DND-41 (cell line): ENCODE measurements around the gene VCAN.

Experiments
- ATAC-seq: fragments of 200-7000 bp; cut with Tn5 transposase; 3 replicates; pipeline ENCODE4 v1.9.1; 2021; ENCODE audit warnings: low read depth; ENCODE audit not compliant: insufficient read depth
- DNase-seq: peaks from one replicate; pipeline ENCODE4 v3.0.0-alpha.2; 2020
- H2AFZ ChIP-seq: 2 replicates; pipeline ENCODE4 v1.6.0; 2012; ENCODE audit warnings: low read depth, low read length
- H3K27ac ChIP-seq: 2 replicates; pipeline ENCODE4 v1.5.1; 2012; ENCODE audit warnings: low read length, inconsistent platforms
- H3K27me3 ChIP-seq: fragments of 200-600 bp; sonication (generic); 2 replicates; pipeline ENCODE4 v1.6.0; 2012; ENCODE audit warnings: low read length, mild to moderate bottlenecking, inconsistent platforms; ENCODE audit not compliant: insufficient read depth, poor library complexity
- H3K36me3 ChIP-seq: 2 replicates; pipeline ENCODE4 v1.5.1; 2012; ENCODE audit warnings: low read length, inconsistent platforms; ENCODE audit not compliant: insufficient read depth
- H3K4me1 ChIP-seq: 2 replicates; pipeline ENCODE4 v1.5.1; 2012; ENCODE audit warnings: mild to moderate bottlenecking, low read length; ENCODE audit not compliant: insufficient read depth
- H3K4me2 ChIP-seq: 2 replicates; pipeline ENCODE4 v1.6.0; 2012; ENCODE audit warnings: mild to moderate bottlenecking, moderate library complexity, low read length, inconsistent platforms; ENCODE audit not compliant: insufficient read depth
- H3K4me3 ChIP-seq, 2 experiments: fragments of 200-600 bp in 1 of 2; shearing (Covaris generic) in 1 of 2; 2 replicates each; pipeline ENCODE4 v1.5.1; 2012 to 2016; ENCODE audit warnings: inconsistent platforms in 2 of 2, low read length in 2 of 2, mild to moderate bottlenecking in 2 of 2, low read depth in 1 of 2, moderate library complexity in 1 of 2
- H3K79me2 ChIP-seq: 2 replicates; pipeline ENCODE4 v1.6.0; 2012; ENCODE audit warnings: low read length, inconsistent platforms; ENCODE audit not compliant: insufficient read depth
- H3K9ac ChIP-seq: 2 replicates; pipeline ENCODE4 v1.6.0; 2012; ENCODE audit warnings: low read depth, mild to moderate bottlenecking, inconsistent platforms, low read length, moderate library complexity
- H3K9me3 ChIP-seq: 2 replicates; pipeline ENCODE4 v1.5.1; 2012; ENCODE audit warnings: low read length, moderate library complexity, mild to moderate bottlenecking, inconsistent platforms; ENCODE audit not compliant: insufficient read depth, severe bottlenecking
- H4K20me1 ChIP-seq: 2 replicates; pipeline ENCODE4 v1.6.0; 2012; ENCODE audit warnings: low read length; ENCODE audit not compliant: insufficient read depth
- CTCF ChIP-seq: IDR thresholded peaks from 2 replicates; pipeline ENCODE4 v1.5.1; 2012; ENCODE audit warnings: borderline replicate concordance, low read length, moderate library complexity, mild to moderate bottlenecking; ENCODE audit not compliant: poor library complexity, severe bottlenecking; ENCODE audit errors: extremely low read depth
- EZH2 ChIP-seq: IDR thresholded peaks from 3 replicates; pipeline ENCODE4 v1.6.1; 2012; ENCODE audit warnings: borderline replicate concordance, low read depth, mild to moderate bottlenecking, moderate library complexity, low read length, inconsistent platforms; ENCODE audit not compliant: severe bottlenecking

Gene VCAN

GRCh38 chr5:83475935-83476814 is 4.6 kb downstream of the VCAN start:
- no peaks in the 10 kb centered on the region for H3K27me3 ChIP-seq
- H3K27ac ChIP-seq: no peak overlapping the region
- TF ChIP-seq CTCF (no peak), EZH2 (no peak)
- H3K79me2 ChIP-seq: no peaks in the 10 kb centered on the region
- ATAC-seq (no peak), DNase-seq (no peak)
- no peaks in the 10 kb centered on the region for H3K36me3 ChIP-seq
- no peak overlapping the region for H2AFZ ChIP-seq
- no peak overlapping the region for H3K9ac ChIP-seq
- H3K4me2 ChIP-seq: no peak overlapping the region
- H4K20me1 ChIP-seq: no peaks in the 10 kb centered on the region
- no peak overlapping the region for H3K4me3 ChIP-seq
- no peaks in the 10 kb centered on the region for H3K4me1 ChIP-seq
- peaks cover 13% of the 10 kb centered on the region for H3K9me3 ChIP-seq

- TF ChIP-seq CTCF (no peak), EZH2 (no peak)
- no peaks in the 10 kb centered on the region for H3K9me3 ChIP-seq
- DNase-seq: no peak
- no peaks in the 10 kb centered on the region for H3K27me3 ChIP-seq
- no peak overlapping the region for H3K4me3 ChIP-seq
- no peaks in the 10 kb centered on the region for H3K4me1 ChIP-seq
- no peak overlapping the region for H3K27ac ChIP-seq
- no peak overlapping the region for H2AFZ ChIP-seq
- no peak overlapping the region for H3K4me2 ChIP-seq
- no peak overlapping the region for H3K9ac ChIP-seq
- H4K20me1 ChIP-seq: no peaks in the 10 kb centered on the region
- no peaks in the 10 kb centered on the region for H3K79me2 ChIP-seq
- ATAC-seq: no peak
- H3K36me3 ChIP-seq: no peaks in the 10 kb centered on the region
Measured at GRCh38 chr5:83482961-83483360, 11.4 kb downstream of the VCAN start.

GRCh38 chr5:83484294-83484693 is 12.8 kb downstream of the VCAN start:
- ATAC-seq (no peak), DNase-seq (no peak)
- Histone ChIP-seq H3K9ac (no peak overlapping the region), H3K4me3 (no peak overlapping the region), H2AFZ (no peak overlapping the region), H4K20me1 (no peaks in the 10 kb centered on the region), H3K4me1 (no peaks in the 10 kb centered on the region), H3K27me3 (no peaks in the 10 kb centered on the region), H3K9me3 (no peaks in the 10 kb centered on the region), H3K4me2 (no peak overlapping the region), H3K36me3 (no peaks in the 10 kb centered on the region), H3K79me2 (no peaks in the 10 kb centered on the region), H3K27ac (no peak overlapping the region)
- no peak for TF ChIP-seq EZH2
- no peak for TF ChIP-seq CTCF
